ENCODE data around the gene FRMPD1. TPM values are rescaled to one million over a fixed set of nuclear protein-coding genes. Genes with fewer than 3 reads are reported as not detected.

The FRMPD1 gene
- total RNA-seq, 4 donors from 2014 or later = 0.34 to 0.50 (median 0.45) TPM; not detected in 1

DNA sequence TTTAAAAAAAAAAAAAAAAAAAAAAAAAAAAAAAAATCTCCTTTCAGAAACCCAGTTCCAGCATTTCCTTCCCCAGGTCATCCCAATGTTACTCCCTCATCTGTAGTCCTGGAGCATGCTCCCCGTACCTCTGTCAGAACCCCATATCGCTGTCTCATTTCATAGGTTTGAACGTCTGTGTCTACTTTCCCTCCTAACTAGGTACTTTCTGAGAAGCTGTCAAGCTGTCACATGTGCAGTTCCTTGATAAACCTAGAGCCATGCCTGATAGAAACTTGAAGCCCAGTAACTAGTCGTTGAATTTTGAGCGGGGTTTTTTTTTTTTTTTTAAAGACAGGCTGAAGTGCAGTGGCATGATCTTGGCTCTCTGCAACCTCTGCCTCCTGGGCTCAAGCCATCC is 118.6 kb downstream of the FRMPD1 start:
- intact Hi-C loops (cut with DNase I) = no loop called here
- no peak for DNase-seq (ENCODE audit: extremely low spot score)
- WGBS = 90% methylated on average over 5 of the region's 5 CpGs
- Histone ChIP-seq H3K4me1 (no peaks in the 10 kb centered on the region), H3K36me3 (peaks cover 14 to 67% (median 40%) of the 10 kb centered on the region in 4 donors), H3K4me3 (no peak overlapping the region), H3K27ac (replicated peaks in 1 of 4) (no peak overlapping the region), H3K9me3 (no peaks in the 10 kb centered on the region), H3K27me3 (no peaks in the 10 kb centered on the region)
- TF ChIP-seq, protein P1, sequence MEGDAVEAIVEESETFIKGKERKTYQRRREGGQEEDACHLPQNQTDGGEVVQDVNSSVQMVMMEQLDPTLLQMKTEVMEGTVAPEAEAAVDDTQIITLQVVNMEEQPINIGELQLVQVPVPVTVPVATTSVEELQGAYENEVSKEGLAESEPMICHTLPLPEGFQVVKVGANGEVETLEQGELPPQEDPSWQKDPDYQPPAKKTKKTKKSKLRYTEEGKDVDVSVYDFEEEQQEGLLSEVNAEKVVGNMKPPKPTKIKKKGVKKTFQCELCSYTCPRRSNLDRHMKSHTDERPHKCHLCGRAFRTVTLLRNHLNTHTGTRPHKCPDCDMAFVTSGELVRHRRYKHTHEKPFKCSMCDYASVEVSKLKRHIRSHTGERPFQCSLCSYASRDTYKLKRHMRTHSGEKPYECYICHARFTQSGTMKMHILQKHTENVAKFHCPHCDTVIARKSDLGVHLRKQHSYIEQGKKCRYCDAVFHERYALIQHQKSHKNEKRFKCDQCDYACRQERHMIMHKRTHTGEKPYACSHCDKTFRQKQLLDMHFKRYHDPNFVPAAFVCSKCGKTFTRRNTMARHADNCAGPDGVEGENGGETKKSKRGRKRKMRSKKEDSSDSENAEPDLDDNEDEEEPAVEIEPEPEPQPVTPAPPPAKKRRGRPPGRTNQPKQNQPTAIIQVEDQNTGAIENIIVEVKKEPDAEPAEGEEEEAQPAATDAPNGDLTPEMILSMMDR (IDR thresholded peaks at IDR 0.05) = no peak
- TF ChIP-seq POLR2AphosphoS5 (IDR thresholded peaks at IDR 0.05) (no peak), POLR2A (IDR thresholded peaks at IDR 0.05; ENCODE audit: low read depth) (no peak), EP300 (IDR thresholded peaks at IDR 0.05) (no peak)

DNA sequence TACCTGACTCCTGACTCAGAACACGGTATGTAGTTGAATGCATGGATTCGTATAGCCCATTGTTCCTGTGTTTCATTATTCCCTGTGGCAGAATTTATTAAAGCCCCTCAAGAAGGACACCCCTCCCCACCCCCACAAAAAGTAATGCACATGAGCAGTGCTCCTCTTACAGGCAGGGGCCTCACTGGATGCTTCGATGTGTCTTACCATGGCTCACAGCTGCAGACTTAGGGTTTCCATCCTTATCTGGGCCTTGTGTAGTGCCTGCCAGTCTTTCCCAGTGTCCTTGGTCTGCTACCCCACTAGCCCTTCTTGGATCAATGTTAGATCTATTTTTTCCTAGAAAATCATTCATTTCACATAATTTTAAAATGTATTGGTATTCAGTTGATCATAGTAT is 119.2 kb downstream of the FRMPD1 start:
- TF ChIP-seq POLR2A (IDR thresholded peaks at IDR 0.05; ENCODE audit: low read depth) (no peak), EP300 (IDR thresholded peaks at IDR 0.05) (no peak), POLR2AphosphoS5 (IDR thresholded peaks at IDR 0.05) (no peak)
- TF ChIP-seq, protein P1 (IDR thresholded peaks at IDR 0.05) = no peak
- Histone ChIP-seq H3K36me3 (peaks cover 17 to 67% (median 37%) of the 10 kb centered on the region in 4 donors), H3K4me3 (no peak overlapping the region), H3K4me1 (no peaks in the 10 kb centered on the region), H3K27ac (replicated peaks in 1 of 4) (no peak overlapping the region), H3K9me3 (no peaks in the 10 kb centered on the region), H3K27me3 (no peaks in the 10 kb centered on the region)
- no peak for DNase-seq (ENCODE audit: extremely low spot score)
- 97% methylated on average over 3 of the region's 3 CpGs for WGBS
- intact Hi-C loops (cut with DNase I) = no loop called here

DNA sequence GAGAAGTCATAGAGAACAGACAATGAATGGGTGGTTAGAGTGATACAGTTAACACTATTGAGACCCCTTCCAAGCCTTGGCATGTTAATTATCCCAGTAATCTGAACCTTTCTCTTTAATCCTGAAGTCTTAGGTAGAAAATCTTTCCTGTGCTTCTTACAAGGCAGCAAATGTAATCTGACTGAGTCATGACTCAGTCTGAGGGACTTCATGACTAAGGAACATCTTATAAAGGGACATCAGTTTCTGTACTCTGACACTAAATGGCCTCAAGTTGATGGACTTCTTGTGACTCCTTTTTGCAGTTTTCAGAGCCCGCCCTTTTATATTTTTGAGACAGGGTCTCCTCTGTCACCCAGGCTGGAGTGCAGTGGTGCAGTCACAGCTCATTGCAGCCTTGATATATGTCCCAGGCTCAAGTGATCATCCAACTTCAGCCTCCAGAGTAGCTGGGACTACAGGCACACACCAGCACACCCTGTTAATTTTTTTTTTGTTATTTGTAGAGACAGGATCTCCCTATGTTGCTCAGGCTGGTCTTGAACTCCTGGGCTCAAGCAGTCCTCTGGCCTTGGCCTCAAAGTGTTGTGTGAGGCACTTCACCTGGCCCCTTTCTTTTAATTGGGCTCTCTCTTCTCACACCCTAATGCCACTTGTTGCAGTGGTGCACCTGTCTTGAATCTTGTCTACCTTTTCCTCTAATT is 124.6 kb downstream of the FRMPD1 start:
- no peaks in the 10 kb centered on the region for H3K4me1 ChIP-seq
- DNase-seq (ENCODE audit: extremely low spot score) = no peak
- WGBS = 100% methylated on average over 1 of the region's 1 CpG
- peaks cover 33 to 99% (median 75%) of the 10 kb centered on the region in 4 donors for H3K36me3 ChIP-seq
- TF ChIP-seq POLR2A (IDR thresholded peaks at IDR 0.05; ENCODE audit: low read depth) (no peak), POLR2AphosphoS5 (IDR thresholded peaks at IDR 0.05) (no peak), EP300 (IDR thresholded peaks at IDR 0.05) (no peak)
- TF ChIP-seq, protein P1 (IDR thresholded peaks at IDR 0.05) = no peak
- no peak overlapping the region for H3K4me3 ChIP-seq
- H3K9me3 ChIP-seq = no peaks in the 10 kb centered on the region
- no peak overlapping the region for H3K27ac ChIP-seq (replicated peaks in 1 of 4)
- intact Hi-C loops (cut with DNase I) = no loop called here
- H3K27me3 ChIP-seq = no peaks in the 10 kb centered on the region

DNA sequence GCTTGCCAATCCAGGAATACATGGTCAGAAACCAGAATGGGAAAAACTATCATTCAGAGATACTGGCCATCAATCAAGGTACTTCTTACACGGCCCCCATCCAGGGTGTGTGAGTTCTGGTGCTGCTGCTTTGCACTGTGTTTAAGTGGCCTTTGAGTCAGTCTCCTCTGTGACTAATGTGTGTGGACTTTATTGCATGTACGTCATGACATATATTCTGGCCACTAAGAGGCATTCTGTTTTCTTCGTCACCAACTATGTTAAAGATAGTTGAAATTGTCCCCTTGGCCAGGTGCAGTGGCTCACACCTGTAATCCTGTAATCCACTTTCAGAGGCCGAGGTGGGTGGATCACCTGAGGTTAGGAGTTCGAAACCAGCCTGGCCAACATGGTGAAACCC is 125.6 kb downstream of the FRMPD1 start:
- TF ChIP-seq POLR2AphosphoS5 (IDR thresholded peaks at IDR 0.05) (no peak), POLR2A (IDR thresholded peaks at IDR 0.05; ENCODE audit: low read depth) (no peak), EP300 (IDR thresholded peaks at IDR 0.05) (no peak)
- TF ChIP-seq, protein P1 (IDR thresholded peaks at IDR 0.05) = no peak
- no peak for DNase-seq (ENCODE audit: extremely low spot score)
- Histone ChIP-seq H3K36me3 (peaks cover 37 to 100% (median 77%) of the 10 kb centered on the region in 4 donors), H3K9me3 (no peaks in the 10 kb centered on the region), H3K27ac (replicated peaks in 1 of 4) (no peak overlapping the region), H3K4me3 (no peak overlapping the region), H3K4me1 (no peaks in the 10 kb centered on the region), H3K27me3 (no peaks in the 10 kb centered on the region)
- 87% methylated on average over 5 of the region's 5 CpGs for WGBS
- intact Hi-C loops (cut with DNase I) = no loop called here
